SK-N-SH (cell line): ENCODE measurements around the gene PBX4. TPM values are rescaled to one million over a fixed set of nuclear protein-coding genes. Genes with fewer than 3 reads are reported as not detected.

Experiments
- CTCF ChIA-PET: fragments of 300-600, 350-600 bp; formaldehyde crosslinking; extraction: SDS; loops from one replicate; lab custom pipeline; 2021; lab: Yijun Ruan, JAX
- POLR2A ChIA-PET: fragments of 350-600 bp; sonication (Branson Sonifier 250); formaldehyde crosslinking; extraction: SDS; loops from one replicate; lab custom pipeline; 2020; ENCODE audit warnings: antibody characterized with exemption, inconsistent platforms; lab: Yijun Ruan, JAX
- DNase-seq: peaks from one replicate; pipeline ENCODE4 v3.0.0; 2012
- H2AFZ ChIP-seq: fragments of 200-600 bp; sonication (generic); 2 replicates; pipeline ENCODE4 v1.8.1; 2016; ENCODE audit warnings: antibody characterized with exemption, mild to moderate bottlenecking, low read depth
- H3F3A ChIP-seq: fragments of 200-600 bp; sonication (generic); replicated peaks from 2 replicates; pipeline ENCODE3; 2016; ENCODE audit warnings: antibody characterized with exemption, mild to moderate bottlenecking; ENCODE audit not compliant: insufficient read depth
- H3K27ac ChIP-seq, 2 experiments: fragments of 200-500 bp in 1 of 2; fragments of 200-600 bp in 1 of 2; sonication (Bioruptor generic) in 1 of 2; sonication (generic), shearing (Covaris generic) in 1 of 2; 2 replicates each; pipeline versions ENCODE4 v1.5.1 to v1.6.1; 2014 to 2016; ENCODE audit warnings: low read depth in 2 of 2, inconsistent platforms in 1 of 2, low read length in 1 of 2, mild to moderate bottlenecking in 1 of 2, mixed read lengths in 1 of 2
- H3K27me3 ChIP-seq: fragments of 200-600 bp; sonication (generic), shearing (Covaris generic); 2 replicates; pipeline ENCODE4 v1.6.1; 2016; ENCODE audit warnings: mixed run types; ENCODE audit not compliant: insufficient read depth
- H3K36me3 ChIP-seq, 2 experiments: fragments of 200-500 bp in 1 of 2; fragments of 200-600 bp in 1 of 2; sonication (Bioruptor generic) in 1 of 2; sonication (generic) in 1 of 2; replicated peaks in 1 of 2; 2 replicates each; pipeline versions ENCODE3 to v1.5.1; 2014 to 2016; ENCODE audit warnings: low read length in 1 of 2, mild to moderate bottlenecking in 1 of 2; ENCODE audit not compliant: insufficient read depth in 2 of 2, control insufficient read depth in 1 of 2
- H3K4me1 ChIP-seq, 2 experiments: fragments of 200-500 bp in 1 of 2; fragments of 200-600 bp in 1 of 2; sonication (Bioruptor generic) in 1 of 2; sonication (generic), shearing (Covaris generic) in 1 of 2; 2 replicates each; pipeline versions ENCODE4 v1.5.1 to v1.6.1; 2014 to 2016; ENCODE audit warnings: low read depth in 1 of 2, low read length in 1 of 2, mixed run types in 1 of 2; ENCODE audit not compliant: insufficient read depth in 2 of 2, control insufficient read depth in 1 of 2
- H3K4me2 ChIP-seq: fragments of 200-600 bp; sonication (generic), shearing (Covaris generic); 2 replicates; pipeline ENCODE4 v1.6.1; 2017; ENCODE audit warnings: mixed run types
- H3K4me3 ChIP-seq, 2 experiments: fragments of 200-500 bp in 1 of 2; fragments of 200-600 bp in 1 of 2; sonication (Bioruptor generic) in 1 of 2; sonication (generic), shearing (Covaris generic) in 1 of 2; 2 replicates each; pipeline versions ENCODE4 v1.5.1 to v1.8.1; 2014 to 2016; ENCODE audit warnings: low read depth in 2 of 2, inconsistent platforms in 1 of 2, low read length in 1 of 2, mild to moderate bottlenecking in 1 of 2, mixed read lengths in 1 of 2, moderate library complexity in 1 of 2
- H3K79me2 ChIP-seq: fragments of 200-600 bp; sonication (generic); 2 replicates; pipeline ENCODE4 v1.8.1; 2017; ENCODE audit warnings: mild to moderate bottlenecking; ENCODE audit not compliant: insufficient read depth
- H3K9ac ChIP-seq: fragments of 200-600 bp; sonication (generic); 2 replicates; pipeline ENCODE4 v1.6.1; 2017; ENCODE audit warnings: mixed run types
- H3K9me2 ChIP-seq: fragments of 200-600 bp; sonication (generic); 2 replicates; pipeline ENCODE4 v1.6.1; 2017; ENCODE audit warnings: mixed run types
- H3K9me3 ChIP-seq: fragments of 200-600 bp; sonication (generic); 2 replicates; pipeline ENCODE4 v1.6.1; 2017; ENCODE audit warnings: mixed run types, mild to moderate bottlenecking, moderate library complexity
- H4K20me1 ChIP-seq: fragments of 200-600 bp; sonication (generic); 2 replicates; pipeline ENCODE4 v1.6.1; 2017; ENCODE audit warnings: mild to moderate bottlenecking, mixed run types; ENCODE audit not compliant: insufficient read depth
- EP300 ChIP-seq, 2 experiments: IDR thresholded peaks; 2 replicates each; pipeline versions ENCODE4 v1.4.0 to v1.6.1; 2012; ENCODE audit warnings: borderline replicate concordance in 1 of 2, low read depth in 1 of 2, low read length in 1 of 2
- FOXJ3 ChIP-seq: sonication (generic); formaldehyde crosslinking; IDR thresholded peaks from 2 replicates; pipeline ENCODE4 v1.5.1; 2020; ENCODE audit warnings: mild to moderate bottlenecking, missing genetic modification reagents
- MEF2A ChIP-seq: IDR thresholded peaks from 2 replicates; pipeline ENCODE4 v1.4.0; 2012; ENCODE audit warnings: low read depth, borderline replicate concordance
- RCOR1 ChIP-seq: fragments of 150-350 bp; IDR thresholded peaks from 2 replicates; pipeline ENCODE4 v1.6.1; 2017; ENCODE audit warnings: antibody characterized with exemption, low read length
- RFX5 ChIP-seq: IDR thresholded peaks from 2 replicates; pipeline ENCODE4 v1.6.1; 2012; ENCODE audit warnings: mild to moderate bottlenecking, improper control_type of control experiment, low read length
- RXRA ChIP-seq: IDR thresholded peaks from 2 replicates; pipeline ENCODE4 v1.4.0; 2012; ENCODE audit warnings: low read depth, mild to moderate bottlenecking, borderline replicate concordance
- SIN3A ChIP-seq: IDR thresholded peaks from 2 replicates; pipeline ENCODE4 v1.6.1; 2012; ENCODE audit warnings: low read depth, mild to moderate bottlenecking, low read length, moderate library complexity, borderline replicate concordance
- TCF12 ChIP-seq: IDR thresholded peaks from 2 replicates; pipeline ENCODE4 v1.4.0; 2012
- TEAD4 ChIP-seq: IDR thresholded peaks from 2 replicates; pipeline ENCODE4 v1.4.0; 2012; ENCODE audit warnings: mild to moderate bottlenecking, borderline replicate concordance; ENCODE audit not compliant: insufficient read depth
- WGBS: methylation state at CpG from one replicate; pipeline ENCODE4 v1.1.6; 2017; ENCODE audit warnings: low lambda C conversion rate; 5-methylcytosine and 5-hydroxymethylcytosine counted together
- polyA plus RNA-seq, 3 experiments: library from polyadenylated mRNA; depleted of rRNA; stranded (reverse); fragments of >200 nt; gene quantifications; 2 replicates each; pipeline ENCODE4 v1.2.3, GENCODE V29; 2012
- TF ChIP-seq, protein P1 (sequence below): IDR thresholded peaks from 2 replicates; pipeline ENCODE4; 2012
- TF ChIP-seq, protein P2 (sequence below): fragments of 200-600 bp; sonication (generic); IDR thresholded peaks from 2 replicates; pipeline ENCODE4 v1.6.1; 2017; ENCODE audit warnings: antibody characterized with exemption, mild to moderate bottlenecking, moderate library complexity
- TF ChIP-seq, protein P3 (sequence below): IDR thresholded peaks from 2 replicates; pipeline ENCODE4 v1.4.0; 2012; ENCODE audit warnings: low read depth

PBX4 gene
- polyA plus RNA-seq, 1 of the 3 experiments (the other 2 are of a cell fraction), result 6.4 TPM

GRCh38 chr19:19619181-19619848 lies 828 bp upstream of the PBX4 start (continued):
- TF ChIP-seq RCOR1 (no peak), MEF2A (no peak), TCF12 (no peak), FOXJ3 (CRISPR knock-in tag) (no peak), SIN3A (no peak), RXRA (no peak), RFX5 (no peak), EP300 (IDR thresholded peaks at IDR 0.05; ENCODE audit: borderline replicate concordance in 1 of 2, low read depth in 1 of 2, low read length in 1 of 2) (no peak)
- TF ChIP-seq, protein P1, sequence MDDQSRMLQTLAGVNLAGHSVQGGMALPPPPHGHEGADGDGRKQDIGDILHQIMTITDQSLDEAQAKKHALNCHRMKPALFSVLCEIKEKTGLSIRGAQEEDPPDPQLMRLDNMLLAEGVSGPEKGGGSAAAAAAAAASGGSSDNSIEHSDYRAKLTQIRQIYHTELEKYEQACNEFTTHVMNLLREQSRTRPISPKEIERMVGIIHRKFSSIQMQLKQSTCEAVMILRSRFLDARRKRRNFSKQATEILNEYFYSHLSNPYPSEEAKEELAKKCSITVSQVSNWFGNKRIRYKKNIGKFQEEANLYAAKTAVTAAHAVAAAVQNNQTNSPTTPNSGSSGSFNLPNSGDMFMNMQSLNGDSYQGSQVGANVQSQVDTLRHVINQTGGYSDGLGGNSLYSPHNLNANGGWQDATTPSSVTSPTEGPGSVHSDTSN, result no peak
- TF ChIP-seq, protein P2, sequence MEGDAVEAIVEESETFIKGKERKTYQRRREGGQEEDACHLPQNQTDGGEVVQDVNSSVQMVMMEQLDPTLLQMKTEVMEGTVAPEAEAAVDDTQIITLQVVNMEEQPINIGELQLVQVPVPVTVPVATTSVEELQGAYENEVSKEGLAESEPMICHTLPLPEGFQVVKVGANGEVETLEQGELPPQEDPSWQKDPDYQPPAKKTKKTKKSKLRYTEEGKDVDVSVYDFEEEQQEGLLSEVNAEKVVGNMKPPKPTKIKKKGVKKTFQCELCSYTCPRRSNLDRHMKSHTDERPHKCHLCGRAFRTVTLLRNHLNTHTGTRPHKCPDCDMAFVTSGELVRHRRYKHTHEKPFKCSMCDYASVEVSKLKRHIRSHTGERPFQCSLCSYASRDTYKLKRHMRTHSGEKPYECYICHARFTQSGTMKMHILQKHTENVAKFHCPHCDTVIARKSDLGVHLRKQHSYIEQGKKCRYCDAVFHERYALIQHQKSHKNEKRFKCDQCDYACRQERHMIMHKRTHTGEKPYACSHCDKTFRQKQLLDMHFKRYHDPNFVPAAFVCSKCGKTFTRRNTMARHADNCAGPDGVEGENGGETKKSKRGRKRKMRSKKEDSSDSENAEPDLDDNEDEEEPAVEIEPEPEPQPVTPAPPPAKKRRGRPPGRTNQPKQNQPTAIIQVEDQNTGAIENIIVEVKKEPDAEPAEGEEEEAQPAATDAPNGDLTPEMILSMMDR, result no peak

DNA sequence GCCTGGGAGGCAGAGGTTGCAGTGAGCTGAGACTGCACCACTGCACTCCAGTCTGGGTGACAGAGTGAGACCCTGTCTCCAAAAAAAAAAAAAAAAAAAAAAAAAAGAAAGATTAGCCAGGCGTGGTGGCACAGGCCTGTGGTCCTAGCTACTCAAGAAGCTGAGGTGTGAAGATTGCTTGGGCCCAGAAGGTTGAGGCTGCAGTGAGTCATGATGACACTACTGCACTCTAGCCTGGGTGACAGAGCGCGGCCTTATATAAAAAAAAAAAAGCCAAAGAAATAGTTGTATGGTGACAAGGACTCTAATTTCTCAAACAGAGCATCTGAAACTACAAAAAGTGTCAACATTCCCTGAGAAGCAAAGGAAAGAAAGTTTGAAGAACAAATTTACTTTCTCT lies 3.4 kb downstream of the PBX4 start:
- no peak for TF ChIP-seq TEAD4
- TF ChIP-seq, protein P3, sequence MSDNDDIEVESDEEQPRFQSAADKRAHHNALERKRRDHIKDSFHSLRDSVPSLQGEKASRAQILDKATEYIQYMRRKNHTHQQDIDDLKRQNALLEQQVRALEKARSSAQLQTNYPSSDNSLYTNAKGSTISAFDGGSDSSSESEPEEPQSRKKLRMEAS, result 0 out of 2 replicates have a peak, but pooled peaks have one; percentile 38
- no peak for TF ChIP-seq RXRA
- Histone ChIP-seq H3K9me2 (no peaks in the 10 kb centered on the region), H2AFZ (no peak overlapping the region), H3K4me1 (peaks cover 4% of the 10 kb centered on the region in 2 experiments; a peak in 2 of 4 replicates), H3K27me3 (no peaks in the 10 kb centered on the region), H3K36me3 (no peaks in the 10 kb centered on the region), H3F3A (peaks cover 6% of the 10 kb centered on the region), H3K27ac (no peak overlapping the region), H3K9ac (no peak overlapping the region), H3K9me3 (no peaks in the 10 kb centered on the region), H4K20me1 (no peaks in the 10 kb centered on the region), H3K4me2 (no peak overlapping the region), H3K4me3 (no peak overlapping the region), H3K79me2 (peaks cover 31% of the 10 kb centered on the region; the same call in 1 of the 2 replicates)
- ChIA-PET CTCF (no interaction called here), POLR2A (no interaction called here)
- no peak for DNase-seq
- WGBS, result 73% methylated on average over 3 of the region's 3 CpGs
